H1 (cell line): Measurements from ENCODE around the gene SPATA31E1. TPM values are rescaled to one million over a fixed set of nuclear protein-coding genes. Genes with fewer than 3 reads are reported as not detected.

ENCODE experiments used
- CHD7 ChIP-seq: fragments of 300-600 bp; sonication (generic); IDR thresholded peaks from 2 replicates; pipeline ENCODE4 v1.7.1; 2012; ENCODE audit warnings: low read length, moderate library complexity, mild to moderate bottlenecking, inconsistent platforms; ENCODE audit not compliant: insufficient replicate concordance
- KDM5A ChIP-seq: fragments of 200-600 bp; IDR thresholded peaks from 2 replicates; pipeline ENCODE4 v1.7.1; 2012; ENCODE audit warnings: mild to moderate bottlenecking, low read length, inconsistent platforms, mixed read lengths
- RBBP5 ChIP-seq: IDR thresholded peaks from 2 replicates; pipeline ENCODE4 v1.7.1; 2012; ENCODE audit warnings: low read depth, mild to moderate bottlenecking, inconsistent platforms, low read length, moderate library complexity, borderline replicate concordance
- RNF2 ChIP-seq: fragments of 200-900, 300-1000 bp; sonication (generic); IDR thresholded peaks from 2 replicates; pipeline ENCODE4 v1.7.1; 2016; ENCODE audit warnings: borderline replicate concordance, low read depth, mild to moderate bottlenecking, antibody characterized with exemption, low read length; ENCODE audit not compliant: poor library complexity, severe bottlenecking; ENCODE audit errors: missing control alignments
- SRF ChIP-seq: IDR thresholded peaks from 2 replicates; pipeline ENCODE4 v1.6.1; 2011; ENCODE audit warnings: mild to moderate bottlenecking, low read depth, low read length, moderate library complexity
- TAF1 ChIP-seq: IDR thresholded peaks from 2 replicates; pipeline ENCODE4 v1.6.1; 2011; ENCODE audit warnings: mild to moderate bottlenecking, low read depth, low read length
- ZNF274 ChIP-seq: IDR thresholded peaks from 2 replicates; pipeline ENCODE4 v1.7.0; 2012; ENCODE audit warnings: low read length, borderline replicate concordance; ENCODE audit errors: extremely low read depth
- polyA plus RNA-seq, 7 experiments: library from polyadenylated mRNA; depleted of rRNA in 3 of 7; stranded (reverse) in 5 of 7; unstranded in 2 of 7; fragments of >200 nt in 5 of 7; fragments of 200-250 nt in 2 of 7; gene quantifications; 1 replicate in 5 of 7; 2 replicates in 1 of 7; 4 replicates in 1 of 7; pipeline versions ENCODE4 v1.2.1 to v1.2.3, GENCODE V29; 2011 to 2013; ENCODE audit warnings: missing spikeins in 2 of 7, mixed read lengths in 2 of 7
- total RNA-seq: library from RNA; stranded (reverse); fragmentation: NEBNext Ultra II Directional; extraction: Animal tissue kit (Norgen Biotek cat#: 25700); gene quantifications from 2 replicates; pipeline ENCODE4 v1.2.1, GENCODE V29; 2021

The SPATA31E1 gene
- total and polyA plus RNA-seq, 2 of the 8 experiments (the other 6 are each of a cell fraction or from before 2014, with no cell fraction given), result 0.05 to 0.09 TPM

GRCh38 chr9:87859137-87859536 is 23.5 kb upstream of the SPATA31E1 start (continued):
- TF ChIP-seq CHD7, result no peak
- TF ChIP-seq RNF2, result no peak
- TF ChIP-seq RBBP5, result no peak
- no peak for TF ChIP-seq SRF
- no peak for TF ChIP-seq KDM5A
- no peak for TF ChIP-seq TAF1
- TF ChIP-seq ZNF274, result no peak
